ENCODE data around the gene RIPOR1. TPM values are rescaled to one million over a fixed set of nuclear protein-coding genes. Genes with fewer than 3 reads are reported as not detected.

The RIPOR1 gene
- total and polyA plus RNA-seq, 2 experiments from 2014 or later: 7.6 to 22.4 TPM

GRCh38 chr16:67561824-67562525 lies 33.3 kb downstream of the RIPOR1 start (continued):
- TF ChIP-seq ZNF462 (CRISPR knock-in tag; IDR thresholded peaks at IDR 0.05): no peak

- H3K27ac Mint-ChIP-seq: peak within 1 kb of the TSS; percentile 93
- peaks cover 81% of the 10 kb centered on the region for H3K79me2 ChIP-seq (replicated peaks; ENCODE audit: insufficient read depth)
- no peaks in the 10 kb centered on the region for H3K9me2 ChIP-seq (ENCODE audit: insufficient read depth)
- H3K9me3 Mint-ChIP-seq: no peaks in the 10 kb centered on the region
- peaks cover 4% of the 10 kb centered on the region; the same call in 2 of the 3 replicates for H3K36me3 Mint-ChIP-seq (ENCODE audit: low read depth)
- H3K4me1 ChIP-seq (ENCODE audit: insufficient read depth): peaks cover 16% of the 10 kb centered on the region
- H3K4me3 ChIP-seq: peak within 1 kb of the TSS; percentile 79
- DNase-seq (ENCODE audit: low spot score) (peak; percentile 87), ATAC-seq (peak; percentile 19)
- H4K20me1 ChIP-seq (replicated peaks; ENCODE audit: insufficient read depth): peaks cover 21% of the 10 kb centered on the region
- H3F3A ChIP-seq (replicated peaks; ENCODE audit: low read depth): peaks cover 12% of the 10 kb centered on the region; the same call in 1 of the 2 replicates
- H3K4me1 Mint-ChIP-seq: peaks cover 21% of the 10 kb centered on the region
- no peaks in the 10 kb centered on the region; the same call in 1 of the 2 replicates for H3K36me3 ChIP-seq (ENCODE audit: insufficient read depth)
- H3K4me2 ChIP-seq: peak within 1 kb of the TSS; percentile 90
- H3K27ac ChIP-seq (ENCODE audit: low read depth): peak within 1 kb of the TSS; percentile 99
- H3K27me3 Mint-ChIP-seq (ENCODE audit: insufficient read depth, low read depth, poor library complexity): peaks cover 2% of the 10 kb centered on the region
- H3K4me3 Mint-ChIP-seq: peak within 1 kb of the TSS; percentile 85
- H2AFZ ChIP-seq: peak within 1 kb of the TSS; percentile 86; the same call in 1 of the 2 replicates
- H3K27me3 ChIP-seq (ENCODE audit: insufficient read depth): no peaks in the 10 kb centered on the region
- TF ChIP-seq CTCF (conservative IDR thresholded peaks at IDR 0.05; ENCODE audit: low read depth in 2 of 2): peak in 1 of 2 experiments; percentile 60; a peak in 2 of 4 replicates
- TF ChIP-seq ZNF331 (CRISPR knock-in tag; IDR thresholded peaks at IDR 0.05; ENCODE audit: low read depth): no peak
- TF ChIP-seq POLR2AphosphoS5 (IDR thresholded peaks at IDR 0.05; ENCODE audit: low read depth): 0 out of 2 replicates have a peak, but pooled peaks have one; percentile 1
Measured at GRCh38 chr16:67562526-67562917, 33.9 kb downstream of the RIPOR1 start, which contains the start of gene CTCF. Gene CTCF, plus strand, starts transcription at chr16:67562526. Its CDS starts 48,307 bp downstream, at chr16:67610833.

All from GM23338 (cell line).